Tibial nerve (tissue), 3 donors: Measurements from ENCODE around the gene MYH7B.

Experiments used
- CTCF ChIP-seq, 5 experiments: fragments of 200-600 bp in 3 of 5; fragments of 450-650 bp in 2 of 5; sonication (generic) in 3 of 5; IDR thresholded peaks; one replicate each; pipeline ENCODE4 v1.5.1; 2016 to 2019; ENCODE audit warnings: antibody characterized with exemption in 5 of 5, mild to moderate bottlenecking in 3 of 5, moderate library complexity in 2 of 5
- POLR2A ChIP-seq, 2 donors: fragments of 450-650 bp; IDR thresholded peaks; one replicate each; pipeline ENCODE4 v1.6.1; 2017; ENCODE audit warnings: antibody characterized with exemption in 2 of 2, mild to moderate bottlenecking in 2 of 2, moderate library complexity in 2 of 2

GRCh38 chr20:34946661-34947060 lies 9.0 kb upstream of the MYH7B start:
- TF ChIP-seq POLR2A (IDR thresholded peaks at IDR 0.05) (no peak), CTCF (IDR thresholded peaks at IDR 0.05) (no peak)
